Endothelial cell (in vitro differentiated cells): ENCODE measurements around the gene LRIG1. TPM values are rescaled to one million over a fixed set of nuclear protein-coding genes. Genes with fewer than 3 reads are reported as not detected.

Source experiments
- DNase-seq: peaks from one replicate; pipeline ENCODE4 v3.0.0; 2021; ENCODE audit warnings: low spot score
- H3K27ac Mint-ChIP-seq: one replicate; pipeline ENCODE4 v1.8.0; 2021; ENCODE audit warnings: mixed read lengths, inconsistent platforms; ENCODE audit not compliant: unreplicated experiment
- H3K27me3 Mint-ChIP-seq: one replicate; pipeline ENCODE4 v1.8.0; 2021; ENCODE audit warnings: mild to moderate bottlenecking, moderate library complexity, mixed read lengths, inconsistent platforms; ENCODE audit not compliant: unreplicated experiment
- H3K36me3 Mint-ChIP-seq: one replicate; pipeline ENCODE4 v1.8.0; 2021; ENCODE audit warnings: mild to moderate bottlenecking, low read depth, mixed read lengths, inconsistent platforms; ENCODE audit not compliant: unreplicated experiment
- H3K4me1 Mint-ChIP-seq: one replicate; pipeline ENCODE4 v1.8.0; 2021; ENCODE audit warnings: mild to moderate bottlenecking, mixed read lengths, inconsistent platforms; ENCODE audit not compliant: unreplicated experiment
- H3K4me3 Mint-ChIP-seq: one replicate; pipeline ENCODE4 v1.8.0; 2021; ENCODE audit warnings: mild to moderate bottlenecking, mixed read lengths, inconsistent platforms; ENCODE audit not compliant: unreplicated experiment
- H3K9me3 Mint-ChIP-seq: one replicate; pipeline ENCODE4 v1.8.0; 2021; ENCODE audit warnings: mixed read lengths, inconsistent platforms; ENCODE audit not compliant: unreplicated experiment
- total RNA-seq: library from RNA; stranded (reverse); fragmentation: NEBNext Ultra II Directional; extraction: Animal tissue kit (Norgen Biotek cat#: 25700); gene quantifications from one replicate; pipeline ENCODE4 v1.2.1, GENCODE V29; 2021; ENCODE audit not compliant: unreplicated experiment
- TF ChIP-seq, protein P1 (sequence below): fragments of 200-600 bp; sonication (generic); IDR thresholded peaks from one replicate; pipeline ENCODE4 v1.5.0; 2021; ENCODE audit warnings: antibody characterized with exemption; ENCODE audit not compliant: unreplicated experiment

Gene LRIG1
- total RNA-seq, 1 donor from 2014 or later, result 25.1 TPM

DNA sequence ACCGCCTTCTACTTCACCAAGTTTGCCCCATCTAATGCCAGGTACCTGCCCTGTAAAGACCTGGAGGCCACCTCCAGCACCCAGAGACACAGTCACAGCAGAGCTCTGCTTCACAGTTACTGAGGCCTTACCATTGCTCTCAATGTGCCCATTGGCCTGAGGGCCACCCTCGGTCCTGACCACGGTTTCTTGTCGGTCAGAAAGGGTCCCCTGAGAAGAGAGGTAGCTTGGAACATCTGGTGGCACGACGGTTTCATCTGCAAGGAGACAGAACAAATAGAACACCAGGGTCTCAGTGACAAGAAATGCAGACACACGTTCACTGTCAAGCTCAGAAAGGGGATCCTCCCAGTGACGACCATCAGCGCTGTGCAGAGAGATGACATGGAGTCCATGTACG lies 118.7 kb downstream of the LRIG1 start:
- H3K27ac Mint-ChIP-seq, result peak overlapping the region; percentile 30
- H3K4me1 Mint-ChIP-seq, result no peaks in the 10 kb centered on the region
- no peak for DNase-seq
- peaks cover 54% of the 10 kb centered on the region for H3K36me3 Mint-ChIP-seq
- no peak overlapping the region for H3K4me3 Mint-ChIP-seq
- H3K9me3 Mint-ChIP-seq, result no peaks in the 10 kb centered on the region
- peaks cover 13% of the 10 kb centered on the region for H3K27me3 Mint-ChIP-seq
- TF ChIP-seq, protein P1, sequence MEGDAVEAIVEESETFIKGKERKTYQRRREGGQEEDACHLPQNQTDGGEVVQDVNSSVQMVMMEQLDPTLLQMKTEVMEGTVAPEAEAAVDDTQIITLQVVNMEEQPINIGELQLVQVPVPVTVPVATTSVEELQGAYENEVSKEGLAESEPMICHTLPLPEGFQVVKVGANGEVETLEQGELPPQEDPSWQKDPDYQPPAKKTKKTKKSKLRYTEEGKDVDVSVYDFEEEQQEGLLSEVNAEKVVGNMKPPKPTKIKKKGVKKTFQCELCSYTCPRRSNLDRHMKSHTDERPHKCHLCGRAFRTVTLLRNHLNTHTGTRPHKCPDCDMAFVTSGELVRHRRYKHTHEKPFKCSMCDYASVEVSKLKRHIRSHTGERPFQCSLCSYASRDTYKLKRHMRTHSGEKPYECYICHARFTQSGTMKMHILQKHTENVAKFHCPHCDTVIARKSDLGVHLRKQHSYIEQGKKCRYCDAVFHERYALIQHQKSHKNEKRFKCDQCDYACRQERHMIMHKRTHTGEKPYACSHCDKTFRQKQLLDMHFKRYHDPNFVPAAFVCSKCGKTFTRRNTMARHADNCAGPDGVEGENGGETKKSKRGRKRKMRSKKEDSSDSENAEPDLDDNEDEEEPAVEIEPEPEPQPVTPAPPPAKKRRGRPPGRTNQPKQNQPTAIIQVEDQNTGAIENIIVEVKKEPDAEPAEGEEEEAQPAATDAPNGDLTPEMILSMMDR, result no peak

DNA sequence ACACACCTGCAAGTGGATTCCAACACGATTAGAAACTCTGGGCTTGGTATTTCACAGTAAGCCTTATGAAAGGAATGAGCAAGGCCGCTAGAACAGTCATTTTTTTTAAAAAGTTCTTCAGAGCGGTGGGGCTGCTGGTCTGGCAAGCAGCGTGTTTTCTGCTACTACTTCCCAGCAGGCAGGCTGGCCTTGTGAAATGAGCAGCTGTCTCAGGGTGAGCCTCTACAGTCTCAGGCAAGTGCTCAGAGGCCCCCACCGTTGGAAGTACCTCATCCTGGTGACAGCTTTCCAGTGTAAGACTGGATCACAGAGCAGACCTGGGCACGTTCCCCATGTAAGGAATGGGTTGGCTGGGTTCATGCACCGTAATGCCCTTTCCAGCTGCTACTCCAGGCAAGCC lies 119.2 kb downstream of the LRIG1 start:
- Mint-ChIP-seq H3K27ac (no peak overlapping the region), H3K4me3 (no peak overlapping the region), H3K27me3 (peaks cover 13% of the 10 kb centered on the region), H3K4me1 (no peaks in the 10 kb centered on the region), H3K36me3 (peaks cover 53% of the 10 kb centered on the region), H3K9me3 (no peaks in the 10 kb centered on the region)
- DNase-seq, result no peak
- TF ChIP-seq, protein P1, result no peak

DNA sequence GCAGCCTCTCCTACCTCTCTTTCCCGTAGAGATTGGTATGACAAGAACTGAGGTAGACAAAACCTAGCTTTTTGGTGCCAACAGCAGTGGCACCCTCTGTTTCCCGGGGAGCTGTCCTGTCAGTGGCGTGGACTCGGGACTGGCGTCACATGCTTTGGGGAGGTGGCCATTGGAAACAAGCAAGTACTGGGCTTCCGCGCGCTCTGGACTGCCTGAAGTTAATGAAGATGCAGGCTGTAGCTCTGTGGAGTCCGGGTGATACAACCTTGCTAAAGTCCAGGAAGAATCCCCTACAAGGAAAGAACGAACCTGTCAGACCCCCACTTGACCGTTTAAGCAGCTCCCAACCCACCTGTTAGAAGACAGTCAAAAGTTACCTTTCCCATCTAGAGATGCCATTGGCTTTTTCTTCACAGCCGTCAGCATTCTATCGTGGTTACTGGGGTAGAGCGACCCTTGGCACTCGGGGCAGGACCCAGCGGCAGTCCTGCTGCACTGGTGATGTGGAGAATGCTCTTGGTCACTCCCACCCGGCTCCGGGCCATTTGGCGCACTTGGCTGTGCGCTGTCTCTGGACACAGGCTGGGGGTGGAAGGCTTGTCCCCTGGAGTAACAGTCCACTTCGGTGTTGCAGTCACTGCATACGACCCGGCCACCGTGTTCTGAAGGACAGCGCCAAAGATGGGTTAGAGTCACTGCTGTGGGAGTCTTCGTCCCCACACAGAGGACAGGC lies 120.5 kb downstream of the LRIG1 start:
- H3K9me3 Mint-ChIP-seq, result no peaks in the 10 kb centered on the region
- TF ChIP-seq, protein P1, result no peak
- H3K4me3 Mint-ChIP-seq, result no peak overlapping the region
- no peak overlapping the region for H3K27ac Mint-ChIP-seq
- no peak for DNase-seq
- peaks cover 7% of the 10 kb centered on the region for H3K27me3 Mint-ChIP-seq
- no peaks in the 10 kb centered on the region for H3K4me1 Mint-ChIP-seq
- H3K36me3 Mint-ChIP-seq, result peaks cover 41% of the 10 kb centered on the region

DNA sequence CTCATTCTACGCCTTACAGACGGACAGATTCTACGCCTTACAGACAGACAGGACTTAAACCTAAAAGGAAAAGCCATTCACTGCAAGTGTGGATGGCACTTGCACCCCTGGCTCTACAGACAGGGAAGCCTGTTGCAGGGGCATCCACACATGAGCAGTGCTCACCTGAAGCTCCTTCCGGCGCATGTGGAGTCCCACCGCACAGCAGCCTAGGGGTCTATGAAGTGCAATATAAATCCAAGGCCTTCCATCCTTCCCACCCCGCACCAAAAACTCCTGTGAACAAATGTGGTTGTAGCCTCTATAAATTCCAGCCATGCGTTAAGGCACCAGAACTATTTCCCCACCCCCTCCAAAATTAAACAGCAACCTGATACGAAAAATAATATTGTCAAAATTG lies 121.3 kb downstream of the LRIG1 start:
- no peak for DNase-seq
- H3K9me3 Mint-ChIP-seq, result no peaks in the 10 kb centered on the region
- TF ChIP-seq, protein P1, result no peak
- peaks cover 40% of the 10 kb centered on the region for H3K36me3 Mint-ChIP-seq
- H3K27me3 Mint-ChIP-seq, result peaks cover 7% of the 10 kb centered on the region
- no peaks in the 10 kb centered on the region for H3K4me1 Mint-ChIP-seq
- no peak overlapping the region for H3K4me3 Mint-ChIP-seq
- H3K27ac Mint-ChIP-seq, result no peak overlapping the region

DNA sequence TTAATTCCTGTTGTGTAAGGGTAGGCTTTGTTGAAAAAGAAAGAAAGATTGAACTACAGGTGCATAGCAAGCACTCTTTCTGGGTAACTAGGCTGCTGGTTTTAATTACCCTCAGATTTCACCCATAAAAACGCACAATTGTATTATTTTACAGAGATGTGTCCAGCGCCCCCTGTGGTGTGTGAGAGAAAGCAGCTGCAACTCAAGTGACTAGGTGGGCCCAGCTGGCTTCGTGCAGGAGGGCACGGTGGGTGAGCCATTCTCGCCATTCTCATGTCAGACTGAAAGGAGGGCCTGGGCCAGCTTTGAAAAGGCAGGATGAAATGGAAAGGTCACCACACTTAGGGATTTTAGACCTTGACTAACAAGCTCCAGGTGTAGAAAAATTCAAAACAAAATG lies 122.6 kb downstream of the LRIG1 start:
- peaks cover 27% of the 10 kb centered on the region for H3K36me3 Mint-ChIP-seq
- DNase-seq, result peak; percentile 55
- H3K27me3 Mint-ChIP-seq, result peaks cover 2% of the 10 kb centered on the region
- H3K4me3 Mint-ChIP-seq, result no peak overlapping the region
- no peak overlapping the region for H3K27ac Mint-ChIP-seq
- H3K9me3 Mint-ChIP-seq, result no peaks in the 10 kb centered on the region
- TF ChIP-seq, protein P1, result peak; percentile 91
- H3K4me1 Mint-ChIP-seq, result no peaks in the 10 kb centered on the region
